GM06990 (cell line): ENCODE data around the gene ANAPC16.
"Not testable (repeated sequence)": the region's sequence is repeated elsewhere in the genome, so short reads cannot be mapped to it uniquely, and the experiment has no call there.

Experiments
- DNase-seq: peaks from one replicate; pipeline ENCODE4 v3.0.0-alpha.2; 2011; ENCODE audit not compliant: insufficient read length; ENCODE audit errors: extremely low read depth
- H3K27me3 ChIP-seq: replicated peaks from 2 replicates; pipeline ENCODE4 v1.6.0; 2011; ENCODE audit warnings: low read length; ENCODE audit not compliant: control insufficient read depth, insufficient read depth
- H3K36me3 ChIP-seq: 2 replicates; pipeline ENCODE4 v1.5.1; 2011; ENCODE audit warnings: low read length; ENCODE audit not compliant: control insufficient read depth, insufficient read depth
- H3K4me3 ChIP-seq: replicated peaks from 2 replicates; pipeline ENCODE4 v1.5.1; 2011; ENCODE audit warnings: low read depth, mild to moderate bottlenecking, control low read depth, low read length
- TF ChIP-seq, protein P1 (sequence below): IDR thresholded peaks from 2 replicates; pipeline ENCODE4 v1.5.1; 2011; ENCODE audit warnings: low read length, control low read depth, mild to moderate bottlenecking, inconsistent platforms; ENCODE audit not compliant: insufficient read depth, poor library complexity, severe bottlenecking

ANAPC16 gene

DNA sequence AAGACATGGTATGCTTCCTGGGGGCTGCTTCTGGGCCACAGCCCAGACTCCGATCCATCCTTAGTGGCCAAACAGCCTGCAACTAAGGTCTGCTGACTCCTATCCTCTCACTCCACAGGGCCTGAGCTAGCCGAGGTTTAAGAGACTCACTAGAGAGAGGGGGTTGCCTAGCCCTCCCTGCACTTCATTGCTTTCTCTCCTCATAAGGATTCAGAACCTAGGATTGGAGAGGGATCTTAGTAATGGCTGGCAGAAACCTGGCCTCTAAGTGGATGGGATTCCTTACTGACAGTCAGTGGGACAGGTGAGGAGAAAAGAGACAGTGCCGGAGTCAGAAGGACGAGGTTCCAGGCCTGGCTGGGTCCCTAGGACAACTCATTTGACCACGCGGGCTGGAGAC, 49.7 kb downstream of the ANAPC16 start:
- Histone ChIP-seq H3K4me3 (no peak overlapping the region), H3K36me3 (no peaks in the 10 kb centered on the region), H3K27me3 (no peaks in the 10 kb centered on the region)
- no peak for DNase-seq
- TF ChIP-seq, protein P1, sequence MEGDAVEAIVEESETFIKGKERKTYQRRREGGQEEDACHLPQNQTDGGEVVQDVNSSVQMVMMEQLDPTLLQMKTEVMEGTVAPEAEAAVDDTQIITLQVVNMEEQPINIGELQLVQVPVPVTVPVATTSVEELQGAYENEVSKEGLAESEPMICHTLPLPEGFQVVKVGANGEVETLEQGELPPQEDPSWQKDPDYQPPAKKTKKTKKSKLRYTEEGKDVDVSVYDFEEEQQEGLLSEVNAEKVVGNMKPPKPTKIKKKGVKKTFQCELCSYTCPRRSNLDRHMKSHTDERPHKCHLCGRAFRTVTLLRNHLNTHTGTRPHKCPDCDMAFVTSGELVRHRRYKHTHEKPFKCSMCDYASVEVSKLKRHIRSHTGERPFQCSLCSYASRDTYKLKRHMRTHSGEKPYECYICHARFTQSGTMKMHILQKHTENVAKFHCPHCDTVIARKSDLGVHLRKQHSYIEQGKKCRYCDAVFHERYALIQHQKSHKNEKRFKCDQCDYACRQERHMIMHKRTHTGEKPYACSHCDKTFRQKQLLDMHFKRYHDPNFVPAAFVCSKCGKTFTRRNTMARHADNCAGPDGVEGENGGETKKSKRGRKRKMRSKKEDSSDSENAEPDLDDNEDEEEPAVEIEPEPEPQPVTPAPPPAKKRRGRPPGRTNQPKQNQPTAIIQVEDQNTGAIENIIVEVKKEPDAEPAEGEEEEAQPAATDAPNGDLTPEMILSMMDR, result no peak

DNA sequence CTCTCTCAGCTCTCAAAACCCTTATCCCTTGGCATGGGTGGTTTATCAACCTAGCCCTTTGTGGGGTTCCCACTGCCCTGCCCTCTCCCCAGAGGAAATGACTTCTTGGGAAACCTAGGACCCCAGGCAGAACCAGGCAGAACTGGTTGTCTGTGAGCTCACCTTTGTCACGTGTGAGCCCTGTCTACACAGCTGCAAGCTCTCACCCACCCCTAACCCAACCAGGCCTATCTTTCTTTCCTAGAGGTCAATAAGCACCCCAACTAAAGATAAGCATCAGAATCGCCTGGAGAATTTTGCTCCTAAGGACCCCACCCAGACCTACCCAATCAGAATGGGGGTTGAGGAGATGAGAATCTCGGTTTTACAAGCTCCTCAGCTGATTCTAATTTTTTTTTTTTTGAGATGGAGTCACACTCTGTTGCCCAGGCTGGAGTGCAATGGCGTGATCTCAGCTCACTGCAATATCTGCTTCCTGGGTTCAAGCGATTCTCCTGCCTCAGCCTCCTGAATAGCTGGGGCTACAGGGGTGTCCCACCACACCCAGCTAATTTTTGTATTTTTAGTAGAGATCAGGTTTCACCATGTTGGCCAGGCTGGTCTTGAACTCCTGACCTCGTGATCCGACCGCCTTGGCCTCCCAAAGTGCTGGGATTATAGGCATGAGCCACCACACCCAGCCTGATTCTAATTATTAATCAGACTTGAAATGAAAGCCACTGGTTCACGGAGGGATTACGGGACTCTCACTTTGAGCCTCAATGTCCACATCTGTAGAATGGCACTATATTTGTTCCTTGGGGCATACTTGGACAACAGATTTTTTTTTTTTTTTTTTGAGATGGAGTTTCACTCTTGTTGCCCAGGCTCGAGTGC, 50.4 kb downstream of the ANAPC16 start:
- H3K27me3 ChIP-seq, result no peaks in the 10 kb centered on the region
- TF ChIP-seq, protein P1, result no peak
- DNase-seq, result no peak
- H3K36me3 ChIP-seq, result no peaks in the 10 kb centered on the region
- H3K4me3 ChIP-seq, result no peak overlapping the region

DNA sequence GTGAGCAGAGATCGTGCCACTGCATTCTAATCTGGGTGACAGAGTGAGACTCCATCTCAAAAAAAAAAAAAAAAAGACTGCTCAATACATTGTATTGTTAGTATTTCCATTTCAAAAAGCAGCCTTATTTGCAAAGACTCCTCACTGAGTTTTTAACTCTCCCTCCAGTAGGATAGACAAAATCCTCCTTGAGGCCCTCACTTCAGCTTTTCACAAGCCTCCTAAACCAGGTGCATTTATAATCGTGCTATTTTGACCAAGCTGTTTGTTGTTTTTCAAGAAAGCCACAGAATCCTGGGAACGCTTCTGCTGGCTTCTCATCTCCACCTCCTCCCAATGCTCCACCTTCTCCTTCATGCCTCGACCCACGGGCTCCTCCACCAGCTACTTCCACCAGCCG, 51.6 kb downstream of the ANAPC16 start:
- TF ChIP-seq, protein P1, result no peak
- Histone ChIP-seq H3K36me3 (no peaks in the 10 kb centered on the region), H3K27me3 (no peaks in the 10 kb centered on the region), H3K4me3 (no peak overlapping the region)
- no peak for DNase-seq

DNA sequence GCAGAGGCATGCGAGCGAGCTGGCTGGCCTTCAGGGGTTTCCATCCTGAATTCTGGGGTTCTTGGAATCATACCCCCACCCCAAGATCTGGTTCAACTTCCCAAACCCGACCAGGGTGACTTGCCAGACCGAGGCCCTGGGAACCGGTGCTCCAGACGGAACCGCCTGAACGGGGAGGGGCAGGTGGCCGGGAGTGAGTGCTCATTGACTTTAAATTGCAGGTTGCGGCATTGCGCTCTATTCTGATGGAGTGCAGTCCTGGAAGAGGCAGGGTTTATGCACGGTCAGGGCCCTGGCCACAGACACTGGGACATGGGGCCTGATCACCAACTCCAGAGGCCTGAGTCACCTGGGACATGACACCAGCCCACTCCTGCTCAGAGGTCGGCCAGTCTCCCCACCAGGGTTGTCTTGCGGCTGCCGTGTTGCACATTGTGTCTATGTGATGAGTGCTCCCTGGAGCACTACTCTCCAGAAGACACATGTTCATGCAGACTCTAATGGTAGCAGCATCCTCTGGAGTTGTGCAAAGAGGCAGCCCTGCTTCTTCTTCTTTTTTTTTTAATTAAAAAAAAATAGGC, 52.1 kb downstream of the ANAPC16 start:
- no peaks in the 10 kb centered on the region for H3K27me3 ChIP-seq
- no peak for DNase-seq
- TF ChIP-seq, protein P1, result no peak
- H3K4me3 ChIP-seq, result no peak overlapping the region
- no peaks in the 10 kb centered on the region for H3K36me3 ChIP-seq

DNA sequence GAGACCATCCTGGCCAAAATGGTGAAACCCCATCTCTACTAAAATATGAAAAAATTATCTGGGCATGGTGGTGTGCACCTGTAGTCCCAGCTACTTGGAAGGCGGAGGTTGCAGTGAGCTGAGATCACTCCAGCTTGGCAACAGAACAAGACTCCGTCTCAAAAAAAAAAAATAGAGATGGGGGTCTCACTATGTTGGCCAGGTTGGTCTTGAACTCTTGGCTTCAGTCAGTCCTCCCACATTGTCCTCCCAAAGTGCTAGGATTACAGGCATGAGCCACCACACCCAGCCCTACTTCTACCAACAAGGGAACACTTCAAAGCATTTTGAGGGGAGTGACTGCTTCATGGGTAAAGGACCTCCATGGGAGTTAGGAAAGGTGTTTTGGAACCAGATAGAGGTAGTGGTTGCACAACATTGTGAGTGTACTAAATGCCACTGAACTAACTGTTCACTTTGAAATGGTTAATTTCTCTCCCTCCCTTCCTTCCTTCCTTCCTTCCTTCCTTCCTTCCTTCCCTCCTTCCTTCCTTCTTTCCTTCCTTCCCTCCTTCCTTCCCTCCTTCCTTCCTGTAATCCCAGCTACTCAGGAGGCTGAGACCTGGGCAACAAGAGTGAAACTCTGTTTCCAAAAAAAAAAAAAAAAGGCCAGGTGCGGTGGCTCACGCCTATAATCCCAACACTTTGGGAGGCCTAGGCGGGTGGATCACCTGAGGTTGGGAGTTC, 52.8 kb downstream of the ANAPC16 start:
- H3K36me3 ChIP-seq, H3K4me3 ChIP-seq, H3K27me3 ChIP-seq, DNase-seq: not testable (repeated sequence)

DNA sequence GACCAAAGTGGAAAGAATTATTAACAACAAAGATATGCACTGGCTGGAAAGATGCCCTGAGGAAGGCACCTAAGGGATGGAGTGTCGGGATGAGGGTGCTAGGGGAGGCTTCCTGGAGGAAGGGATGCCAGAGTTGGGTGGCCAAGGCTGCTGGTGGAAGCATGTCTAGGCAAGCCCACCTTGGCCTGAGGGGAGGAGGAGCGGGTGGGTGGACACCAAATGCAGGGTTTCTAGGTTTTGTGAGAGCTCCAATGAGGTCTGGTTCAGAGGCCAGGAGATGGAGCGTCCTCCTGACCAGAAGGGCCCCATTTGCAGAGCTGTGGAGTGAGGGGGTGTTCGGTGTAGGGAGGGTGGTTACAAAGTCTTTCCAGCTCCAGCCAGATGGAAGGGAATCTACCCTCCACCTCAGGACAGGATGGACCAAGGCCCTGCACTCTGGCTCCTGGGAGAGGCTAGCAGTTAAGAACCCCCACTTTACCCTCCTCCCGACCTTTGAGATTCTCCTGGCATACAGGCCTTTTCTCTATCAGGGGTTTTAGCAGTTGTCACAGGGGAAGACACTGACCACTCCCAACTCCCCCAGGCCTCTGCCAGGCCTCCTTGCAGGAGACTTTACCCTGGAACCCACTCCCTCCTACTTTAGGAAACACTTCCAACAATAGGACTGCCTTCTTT, 54.9 kb downstream of the ANAPC16 start:
- peaks cover 11% of the 10 kb centered on the region for H3K36me3 ChIP-seq
- H3K4me3 ChIP-seq, result no peak overlapping the region
- no peaks in the 10 kb centered on the region for H3K27me3 ChIP-seq
- DNase-seq, result no peak
- TF ChIP-seq, protein P1, result no peak
